Activated CD4-positive, CD25-positive, alpha-beta regulatory T cell treated with anti-CD3 and anti-CD28 coated beads, Interleukin-2, amount 50 U/mL, for 72 hours (primary cell): ENCODE results near the gene EVI5L.
"Not testable (repeated sequence)": the region's sequence is repeated elsewhere in the genome, so short reads cannot be mapped to it uniquely, and the experiment has no call there.

ENCODE experiments used
- DNase-seq: peaks from one replicate; pipeline ENCODE4 v3.0.0; 2021

EVI5L gene

DNA sequence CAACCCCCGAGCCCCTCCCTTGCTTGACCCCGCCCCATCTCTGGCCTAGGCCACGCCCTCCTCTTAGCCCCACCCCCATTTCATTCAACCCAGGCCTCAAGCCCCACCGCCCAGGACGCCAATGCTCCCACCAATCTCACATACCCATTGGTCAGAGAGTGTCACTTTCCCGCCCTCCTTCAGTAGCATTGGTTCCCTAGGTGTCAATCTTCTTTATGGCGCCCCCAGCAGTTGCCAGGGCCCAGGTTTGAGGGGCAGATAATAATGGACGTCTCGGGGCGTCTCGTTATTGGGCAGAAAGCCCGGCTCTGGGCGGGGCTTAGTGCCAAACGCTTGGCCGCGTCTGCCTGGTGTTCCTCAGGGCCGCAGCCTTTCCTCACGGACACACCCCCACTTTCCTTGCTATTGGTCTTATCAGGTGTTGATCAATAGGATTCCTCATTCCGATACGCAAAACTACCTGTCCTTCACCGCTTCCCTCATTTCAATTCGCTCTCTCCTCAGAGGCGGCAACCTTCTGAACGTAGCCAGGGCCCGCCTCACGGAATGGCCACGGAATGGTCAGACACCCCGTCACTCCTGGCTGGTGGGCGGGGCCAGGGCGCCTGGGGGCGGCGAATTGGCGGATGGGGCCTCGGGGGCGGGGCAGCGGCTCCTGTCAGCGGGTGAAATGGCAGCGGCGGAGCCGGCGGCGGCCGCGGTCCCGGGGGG is at the start of gene EVI5L:
EVI5L (plus strand) TSS at position 658 of the 711 bp plus-strand sequence. CDS start 16,325 bp downstream, outside the sequence.
- DNase-seq = peak; percentile 100

DNA sequence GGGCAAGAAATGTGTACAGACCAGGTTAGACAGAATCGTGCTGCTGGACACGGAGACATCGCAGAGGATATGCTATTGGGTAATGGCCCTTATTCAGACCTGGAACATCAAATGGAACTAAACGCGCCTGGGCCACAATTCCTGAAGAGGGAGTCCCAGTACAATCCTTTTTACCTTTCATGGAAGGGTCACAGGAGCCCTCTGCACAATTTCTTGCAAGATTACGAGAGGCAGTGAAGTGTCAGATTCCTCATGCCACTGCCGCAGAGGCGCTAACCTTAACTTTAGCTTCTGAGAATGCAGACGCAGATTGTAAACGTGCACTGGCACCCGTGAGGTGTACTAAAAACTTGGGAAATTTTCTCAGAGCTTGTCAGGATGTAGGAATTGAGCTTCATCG is 48.9 kb upstream of the EVI5L start:
- DNase-seq = no peak

DNA sequence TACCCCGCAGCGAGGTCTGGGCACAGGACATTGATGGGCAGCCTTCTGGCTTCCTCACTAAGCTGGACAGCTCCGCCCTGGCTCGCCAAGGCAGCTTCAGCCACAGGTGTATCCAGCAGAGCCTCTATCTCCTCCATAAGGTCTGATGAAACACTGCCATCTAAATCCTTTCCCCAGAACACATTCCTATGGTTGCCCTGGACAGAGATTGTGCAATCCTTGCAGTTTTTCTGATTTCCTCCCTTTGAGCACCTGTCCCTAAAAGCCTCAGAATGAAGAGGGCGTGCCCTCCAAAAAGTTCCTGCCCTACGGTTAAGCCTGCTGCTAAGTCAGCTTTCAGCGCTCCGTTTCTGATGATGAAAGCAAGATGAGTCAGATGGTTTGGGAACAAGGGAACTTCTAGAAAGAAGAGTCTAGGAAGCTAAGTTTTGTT is 46.0 kb upstream of the EVI5L start:
- no peak for DNase-seq

DNA sequence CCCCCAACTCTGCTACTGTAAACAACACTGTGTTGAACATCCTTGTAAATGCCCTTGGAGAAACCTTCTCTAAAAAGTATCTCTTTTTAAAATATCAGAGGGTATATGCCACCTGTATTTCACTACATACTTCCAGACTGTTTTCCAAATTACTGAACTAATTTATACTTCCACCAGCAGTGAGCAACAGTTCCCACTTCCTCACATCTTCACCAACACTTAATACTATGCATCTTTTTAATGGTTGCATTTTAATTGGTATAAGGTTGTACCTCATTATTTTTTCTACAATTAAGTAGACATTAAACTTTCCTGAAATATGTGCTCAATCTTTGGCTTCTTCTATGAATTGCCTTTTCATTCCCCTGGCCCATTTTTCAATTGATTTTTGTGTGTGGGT is 45.2 kb upstream of the EVI5L start:
- no peak for DNase-seq

DNA sequence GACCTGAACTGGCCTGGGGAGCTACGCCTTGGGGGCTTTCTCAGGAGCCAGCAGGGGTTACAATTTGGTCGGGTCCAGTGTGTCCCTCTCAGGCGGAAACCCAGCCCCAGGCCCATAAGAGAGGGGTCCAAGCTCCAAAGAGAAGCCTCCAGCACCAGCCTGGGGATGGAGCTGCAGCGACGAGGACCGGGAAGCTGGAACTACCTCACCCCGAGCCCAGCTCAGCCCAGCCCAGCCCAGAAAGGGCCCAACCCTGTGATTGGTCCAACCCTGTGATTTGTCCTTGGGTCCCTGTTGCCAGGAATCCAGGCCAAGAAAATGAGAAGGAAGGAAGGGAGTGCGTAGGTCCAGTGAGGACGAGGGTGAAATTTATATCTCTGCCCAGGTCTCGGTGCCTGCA is 42.9 kb upstream of the EVI5L start:
- DNase-seq = no peak

DNA sequence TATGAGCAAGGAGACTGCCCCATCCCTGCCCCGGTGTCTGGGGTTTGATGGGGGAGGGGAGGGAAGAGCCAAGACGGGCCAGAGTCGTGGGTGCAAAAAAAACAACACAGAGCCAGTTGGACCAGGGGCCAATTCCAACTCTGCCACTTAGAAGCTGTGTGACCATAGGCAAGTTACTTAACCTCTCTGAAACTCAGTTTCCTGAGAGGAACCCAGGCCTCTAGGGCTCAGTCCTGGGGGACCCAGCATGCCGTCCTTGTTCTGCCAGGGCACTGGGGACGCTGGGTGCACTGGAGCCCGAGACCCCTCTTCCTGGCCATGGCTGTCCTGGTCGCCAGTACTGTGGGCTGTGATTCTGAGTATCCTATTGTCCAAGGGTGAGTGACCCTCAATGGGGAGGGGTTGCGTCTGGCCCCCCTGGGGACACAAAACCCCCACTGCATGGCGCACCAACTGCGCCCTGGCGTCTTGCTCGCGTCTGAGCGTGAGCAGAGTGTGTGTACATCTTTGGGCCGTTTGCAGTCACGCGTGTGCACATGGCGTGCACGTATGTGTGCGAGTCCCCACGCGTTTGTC is 42.3 kb upstream of the EVI5L start:
- no peak for DNase-seq

DNA sequence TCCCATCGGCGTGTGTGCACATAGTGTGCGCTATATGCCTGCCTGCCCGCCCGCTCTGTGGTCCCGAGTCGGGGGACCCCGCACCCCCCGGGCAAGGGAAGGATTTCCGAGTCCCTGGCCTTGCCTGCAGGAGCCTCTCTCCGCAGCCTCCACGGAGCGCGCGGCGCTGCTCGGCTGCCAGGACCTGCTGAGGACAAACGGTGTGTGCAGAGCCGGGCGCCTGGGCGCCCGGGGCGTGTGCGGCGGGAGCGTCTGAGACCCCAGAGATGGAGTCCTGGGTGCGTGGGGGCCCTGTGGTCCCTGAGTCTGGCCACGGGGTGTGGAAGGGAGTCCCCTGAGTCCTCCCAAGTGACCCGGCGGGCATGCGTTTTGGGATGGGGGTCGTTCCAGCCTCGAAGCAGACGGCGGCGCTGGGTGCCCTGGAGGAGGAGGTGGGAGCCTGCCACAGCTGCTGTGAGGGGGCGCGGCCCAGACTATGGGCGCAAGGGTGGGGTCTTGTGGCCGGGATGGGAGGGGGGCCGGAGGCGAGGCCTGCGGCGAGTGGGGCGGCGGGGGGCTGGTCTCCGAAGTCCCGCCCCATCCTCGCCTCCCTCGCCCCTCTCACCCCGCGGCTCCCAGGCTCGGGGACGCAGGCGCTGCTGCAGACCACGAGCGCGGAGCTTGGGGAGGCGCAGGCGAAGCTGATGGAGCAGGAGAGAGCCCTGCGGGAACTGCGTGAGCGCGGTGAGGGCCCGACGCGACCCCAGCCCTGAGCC is 41.7 kb upstream of the EVI5L start:
- DNase-seq = no peak

DNA sequence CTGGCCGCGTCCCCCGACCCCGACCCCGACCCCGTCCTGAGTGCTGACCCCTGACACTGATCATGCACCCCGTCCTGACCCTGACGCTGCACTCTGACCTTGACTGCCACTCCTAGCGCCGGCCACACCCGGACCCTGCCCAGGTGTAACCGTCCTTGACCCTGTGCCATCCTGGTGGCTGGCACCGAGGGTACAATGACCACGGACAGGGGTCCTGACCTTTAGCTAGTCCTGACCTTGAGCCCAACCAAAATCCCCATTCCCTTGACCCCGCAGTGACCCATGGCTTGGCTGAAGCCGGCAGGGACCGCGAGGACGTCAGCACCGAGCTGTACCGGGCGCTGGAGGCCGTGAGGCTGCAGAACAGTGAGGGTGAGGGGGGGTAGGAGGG is 41.1 kb upstream of the EVI5L start:
- no peak for DNase-seq

DNA sequence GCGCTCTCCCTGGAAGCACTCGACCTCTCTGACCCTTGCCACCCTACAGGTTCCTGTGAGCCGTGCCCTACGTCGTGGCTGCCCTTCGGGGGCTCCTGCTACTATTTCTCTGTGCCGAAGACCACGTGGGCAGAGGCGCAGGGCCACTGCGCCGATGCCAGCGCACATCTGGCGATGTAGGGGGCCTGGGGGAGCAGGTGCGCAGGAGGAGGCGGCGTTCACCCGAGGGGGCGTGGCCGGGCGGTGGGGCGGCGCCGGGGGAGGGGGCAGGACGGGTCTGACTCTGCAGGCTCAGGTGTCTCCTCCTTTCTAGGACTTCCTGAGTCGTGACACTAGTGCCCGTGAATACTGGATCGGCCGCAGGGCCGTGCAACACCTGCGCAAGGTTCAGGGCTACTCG is 40.6 kb upstream of the EVI5L start:
- DNase-seq = no peak

DNA sequence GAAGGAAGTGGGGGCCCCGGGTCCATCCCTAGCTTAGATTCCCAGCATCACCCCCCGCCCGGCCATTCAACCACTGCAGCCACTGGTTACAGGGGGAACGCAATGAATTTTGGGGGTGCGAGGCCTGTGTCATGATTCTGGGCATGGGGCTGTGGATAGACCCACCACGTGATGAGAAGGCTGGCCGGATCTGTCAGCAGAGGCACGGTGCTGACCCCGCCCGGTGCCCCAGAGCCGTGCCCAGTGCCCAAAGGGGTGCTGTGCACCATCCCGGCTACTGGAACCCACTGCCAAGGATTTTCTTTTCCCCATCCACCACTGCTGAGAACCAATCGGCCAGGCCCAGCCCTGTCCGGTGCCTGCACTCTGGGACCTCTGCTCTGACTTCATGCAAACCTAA is 39.6 kb upstream of the EVI5L start:
- no peak for DNase-seq

DNA sequence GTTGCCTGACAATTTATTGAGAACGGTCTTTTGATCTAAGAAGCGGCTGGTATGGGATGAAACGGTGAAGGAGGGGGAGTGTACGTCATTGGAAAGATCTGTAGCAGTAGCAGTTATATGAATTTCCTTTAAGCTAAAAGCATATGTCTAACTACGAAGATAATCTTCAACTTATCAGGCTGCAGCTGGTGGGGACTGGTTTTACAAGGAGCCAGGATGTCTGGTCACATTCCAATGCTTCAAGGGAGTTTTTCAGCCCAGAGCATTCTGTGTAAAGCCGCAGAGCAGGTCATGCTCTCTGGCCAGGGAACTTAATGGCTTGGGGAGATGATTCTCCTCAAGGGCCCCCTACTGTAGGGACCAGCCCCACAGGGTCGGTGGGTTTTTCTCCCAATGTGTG is 37.7 kb upstream of the EVI5L start:
- DNase-seq = no peak

DNA sequence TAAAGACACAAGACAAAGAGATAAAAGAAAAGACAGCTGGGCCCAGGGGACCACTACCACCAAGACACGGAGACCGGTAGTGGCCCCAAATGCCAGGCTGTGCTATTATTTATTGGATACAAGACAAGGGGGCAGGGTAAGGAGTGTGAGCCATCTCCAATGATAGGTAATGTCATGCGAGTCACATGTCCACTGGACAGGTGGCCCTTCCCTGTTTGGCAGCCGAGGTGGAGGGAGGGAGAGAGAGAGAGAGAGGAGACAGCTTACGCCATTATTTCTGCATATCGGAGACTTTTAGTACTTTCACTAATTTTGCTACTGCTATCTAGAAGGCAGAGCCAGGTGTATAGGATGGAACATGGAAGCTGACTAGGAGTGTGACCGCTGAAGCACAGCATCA is 37.3 kb upstream of the EVI5L start:
- DNase-seq = not testable (repeated sequence)

DNA sequence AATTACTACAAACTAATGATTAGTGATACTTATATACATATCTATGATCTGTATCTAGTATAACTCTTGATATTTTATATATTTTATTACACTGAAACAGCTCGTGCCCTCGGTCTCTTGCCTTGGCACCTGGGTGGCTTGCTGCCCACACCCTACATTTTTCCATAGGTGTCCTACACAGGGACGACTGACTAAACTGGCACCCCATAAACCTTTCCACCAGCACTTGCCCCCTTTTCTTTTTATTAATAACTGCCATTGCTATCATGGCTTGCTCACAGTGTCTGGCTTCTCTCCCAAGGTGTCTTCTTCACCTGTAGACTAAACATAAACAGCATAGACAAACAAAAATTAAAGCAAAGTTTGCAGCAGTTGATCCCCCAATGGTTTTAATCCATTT is 36.5 kb upstream of the EVI5L start:
- no peak for DNase-seq

DNA sequence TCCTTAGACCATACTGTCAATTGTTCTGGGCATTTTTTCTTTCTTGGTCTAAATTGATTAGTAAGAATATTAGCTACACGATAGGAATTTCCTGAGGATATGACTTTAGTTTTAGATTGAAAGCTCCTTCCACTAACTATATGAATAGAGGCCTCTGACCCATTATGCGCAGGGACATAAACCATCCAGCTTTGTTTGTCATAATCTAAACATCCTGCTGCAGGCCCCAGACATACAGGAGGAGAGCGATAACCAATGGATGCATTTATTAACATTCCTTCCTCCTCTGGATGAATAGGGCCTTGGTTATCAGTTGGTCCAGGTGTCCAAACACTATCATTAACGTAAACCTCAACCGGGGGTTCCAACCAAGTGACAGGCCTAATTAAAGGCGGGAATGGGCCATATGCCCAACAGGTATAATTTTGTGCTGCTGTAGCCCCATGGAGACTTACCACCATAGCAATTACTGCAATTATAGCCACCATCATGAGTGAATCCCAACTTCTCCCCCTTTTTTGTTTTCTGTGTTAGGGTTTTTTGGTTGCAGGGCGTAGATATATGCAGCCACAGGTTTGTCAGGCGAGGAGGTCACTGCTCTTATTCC is 34.4 kb upstream of the EVI5L start:
- DNase-seq = no peak

DNA sequence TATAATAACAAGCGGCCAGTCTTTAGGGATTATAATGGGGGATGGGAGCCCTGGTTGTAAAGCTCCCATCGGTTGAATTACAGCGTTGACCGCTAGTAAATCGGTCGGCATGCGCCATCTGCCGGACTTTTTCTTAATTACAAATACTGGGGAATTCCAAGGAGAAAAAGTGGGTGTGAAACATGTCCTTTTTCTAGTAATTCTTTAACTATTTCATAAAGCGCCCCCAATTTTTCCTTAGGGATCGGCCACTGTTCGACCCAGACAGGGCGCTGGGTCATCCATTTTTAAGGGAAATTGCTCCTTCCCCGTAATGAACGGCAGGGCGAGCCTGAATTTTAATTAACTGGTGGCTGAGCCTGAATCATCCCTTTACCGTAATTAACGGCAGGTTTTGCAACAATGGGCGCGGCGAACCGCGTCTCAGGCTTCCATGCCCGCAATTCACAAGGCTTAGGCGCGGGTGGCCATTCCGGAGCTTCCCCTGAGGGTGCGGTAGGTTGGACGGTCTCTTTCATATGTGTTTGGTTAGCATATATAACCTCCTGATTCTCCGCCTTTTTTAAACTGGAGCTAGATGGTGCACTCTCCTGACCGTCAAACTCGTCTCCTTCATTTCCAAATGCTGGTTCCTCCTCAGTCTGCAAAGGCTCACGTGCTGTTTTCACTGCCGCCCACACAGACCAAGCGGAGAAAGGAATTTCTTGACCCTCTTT is 30.2 kb upstream of the EVI5L start:
- DNase-seq = peak; percentile 49

DNA sequence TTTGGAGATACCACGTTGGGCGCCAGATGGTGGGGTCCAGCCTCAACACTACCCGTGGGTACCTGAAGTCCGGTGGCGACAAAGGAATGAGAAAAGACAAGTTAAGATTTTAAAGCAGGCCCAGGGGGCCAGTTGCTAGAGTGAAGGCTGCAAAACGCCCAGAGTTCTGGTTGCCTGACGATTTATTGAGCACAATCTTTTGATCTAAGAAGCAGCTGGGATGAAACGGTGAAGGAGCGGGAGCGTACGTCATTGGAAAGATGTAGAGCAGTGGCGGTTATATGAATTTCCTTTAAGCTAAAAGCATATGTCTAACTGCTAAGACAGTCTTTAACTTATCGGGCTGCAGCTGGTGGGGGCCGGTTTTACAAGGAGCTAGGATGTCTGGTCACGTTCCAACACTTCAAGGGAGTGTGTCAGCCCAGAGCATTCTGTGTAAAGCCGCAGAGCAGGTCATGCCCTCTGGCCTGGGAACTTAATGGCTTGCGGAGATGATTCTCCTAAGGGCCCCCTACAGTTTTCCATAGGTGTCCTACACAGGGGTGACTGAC is 28.9 kb upstream of the EVI5L start:
- DNase-seq = no peak

DNA sequence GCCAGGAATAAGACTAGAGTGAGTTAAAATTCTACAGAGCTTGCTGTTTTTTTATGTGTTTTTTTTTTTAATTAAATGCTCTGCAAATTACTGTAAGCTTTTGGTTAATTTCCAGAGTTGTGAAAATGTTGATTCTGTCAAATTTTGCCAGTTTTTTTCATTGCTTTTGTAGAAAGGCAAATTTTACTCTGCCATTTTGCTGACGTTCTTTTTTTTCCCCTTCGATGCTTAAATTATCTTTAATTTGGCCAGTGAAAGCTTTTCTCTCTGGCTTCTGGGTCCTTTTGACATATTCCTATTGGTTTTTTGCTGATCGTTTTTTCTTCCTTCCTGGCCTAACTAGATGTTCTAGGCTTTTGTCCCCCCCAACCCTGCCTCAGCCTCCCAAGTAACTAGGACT is 23.8 kb upstream of the EVI5L start:
- no peak for DNase-seq

DNA sequence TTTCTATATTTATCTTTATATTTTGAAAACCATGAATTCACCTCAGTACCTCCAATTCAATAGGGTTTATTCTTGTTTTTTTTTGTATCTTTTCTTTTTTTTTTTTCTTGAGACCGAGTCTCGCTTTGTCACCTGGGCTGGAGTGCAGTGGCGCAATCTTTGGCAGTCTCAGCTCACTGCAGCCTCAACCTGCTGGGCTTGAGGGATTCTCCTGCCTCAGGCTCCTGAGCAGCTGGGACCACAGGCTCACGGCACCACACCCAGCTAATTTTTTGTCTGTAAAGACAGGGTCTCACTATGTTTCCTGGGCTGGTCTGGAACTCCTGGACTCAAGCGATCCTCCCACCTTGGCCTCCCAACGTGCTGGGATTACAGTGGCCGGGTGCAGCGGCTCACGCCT is 23.1 kb upstream of the EVI5L start:
- DNase-seq = no peak

DNA sequence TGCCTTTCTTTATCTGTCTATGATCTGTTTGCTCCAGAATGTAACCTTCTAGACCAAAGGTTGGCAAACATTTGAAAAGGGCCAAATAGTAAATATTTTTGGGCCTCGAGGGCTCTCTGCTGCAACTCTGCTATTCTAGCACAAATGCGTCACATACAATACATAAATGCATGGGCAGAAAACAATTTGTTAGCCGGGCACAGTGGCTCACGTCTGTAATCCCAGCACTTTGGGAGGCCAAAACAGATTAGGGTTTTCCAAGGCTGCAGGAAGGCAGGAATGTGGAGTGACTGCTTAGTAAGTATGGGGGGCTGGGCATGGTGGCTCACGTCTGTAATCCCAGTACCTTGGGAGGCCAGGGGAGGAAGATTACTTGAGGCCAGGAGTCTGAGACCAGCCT is 21.9 kb upstream of the EVI5L start:
- DNase-seq = no peak

DNA sequence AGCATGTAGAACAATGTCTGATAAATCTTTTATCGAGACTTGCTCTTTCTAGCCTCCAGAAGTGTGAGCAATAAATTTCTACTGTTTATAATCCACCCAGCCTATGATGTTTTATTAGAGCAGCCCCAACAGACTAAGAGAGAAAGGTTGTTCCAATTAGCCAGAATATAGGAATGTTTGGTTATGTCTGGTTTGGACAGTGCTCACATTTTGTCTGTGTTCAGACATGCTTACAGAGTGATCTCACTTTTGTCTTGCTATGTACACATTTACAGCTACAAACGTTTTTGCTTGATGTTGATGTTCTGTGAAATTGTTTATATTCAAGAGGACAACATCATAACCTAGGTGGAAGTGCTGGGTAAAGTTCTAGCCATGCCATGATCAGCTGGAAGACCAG is 18.0 kb upstream of the EVI5L start:
- DNase-seq = no peak

DNA sequence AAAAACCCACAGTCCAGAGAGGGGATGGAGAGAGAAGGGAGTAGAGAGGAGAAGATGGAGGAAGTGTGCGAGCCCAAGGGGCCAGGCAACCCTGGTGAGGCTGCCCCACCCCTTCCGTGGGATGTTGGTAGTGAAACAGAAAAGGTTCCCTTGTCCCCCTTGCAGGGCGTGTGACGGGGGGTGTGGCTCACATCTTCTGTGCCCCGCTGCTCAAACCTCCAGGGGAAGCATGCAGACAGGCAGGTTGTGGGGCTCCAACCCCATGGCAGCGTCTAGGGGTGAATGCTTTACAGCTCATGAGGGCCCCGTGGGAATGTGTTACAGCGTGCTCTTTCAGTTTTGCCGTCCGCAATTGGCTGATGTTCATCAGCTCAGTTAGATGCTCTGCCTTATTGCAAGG is 14.7 kb upstream of the EVI5L start:
- DNase-seq = no peak

DNA sequence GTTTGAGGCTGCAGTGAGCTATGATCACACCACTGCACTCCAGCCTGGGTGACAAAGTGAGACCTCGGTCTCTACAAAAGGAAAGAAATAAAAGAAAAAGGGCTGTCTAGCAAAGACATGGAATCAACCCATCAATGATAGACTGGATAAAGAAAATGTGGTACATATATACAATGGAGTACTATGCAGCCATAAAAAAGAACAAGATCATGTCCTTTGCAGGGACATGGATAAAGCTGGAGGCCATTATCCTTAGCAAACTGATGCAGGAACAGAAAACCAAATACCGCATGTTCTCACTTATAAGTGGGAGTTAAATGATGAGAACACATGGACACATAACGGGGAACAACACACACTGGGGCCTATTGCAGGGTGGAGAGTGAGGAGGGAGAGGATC is 14.0 kb upstream of the EVI5L start:
- not testable (repeated sequence) for DNase-seq

DNA sequence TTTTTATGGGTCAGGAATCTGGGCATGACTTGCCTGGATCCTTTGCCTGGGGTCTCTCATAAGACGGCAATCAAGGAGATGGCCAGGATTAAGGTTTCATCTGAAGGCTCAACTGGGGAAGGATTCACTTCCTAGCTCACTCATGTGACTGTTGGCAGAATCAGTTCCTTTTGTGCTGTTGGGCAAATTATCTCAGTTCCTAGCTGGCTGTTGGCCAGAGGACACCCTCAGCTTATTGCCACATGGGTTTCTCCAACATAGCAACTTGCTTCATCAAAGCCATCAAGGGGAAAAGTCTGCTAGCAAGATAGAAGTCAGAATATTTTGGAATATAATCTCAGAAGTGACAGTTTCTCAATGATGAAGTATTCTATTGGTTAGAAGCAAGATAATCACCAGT is 12.2 kb upstream of the EVI5L start:
- no peak for DNase-seq
